Caki2 (cell line): ENCODE results near the gene EML4. TPM values are rescaled to one million over a fixed set of nuclear protein-coding genes. Genes with fewer than 3 reads are reported as not detected.
"Not testable (repeated sequence)": the region's sequence is repeated elsewhere in the genome, so short reads cannot be mapped to it uniquely, and the experiment has no call there.

ENCODE experiments used
- DNase-seq: peaks from one replicate; pipeline ENCODE4 v3.0.0-alpha.2; 2015; ENCODE audit warnings: low read depth
- in situ Hi-C: cut with HindIII; loops from 2 replicates; pipeline ENCODE4 v1.10.0; 2016; ENCODE audit warnings: low sequenced_read_pairs, low pct_unique_long_range_greater_than_20kb, mixed read lengths
- total RNA-seq: library from RNA; depleted of rRNA; stranded (reverse); fragments of >200 nt; shearing (Covaris generic); gene quantifications from 2 replicates; pipeline ENCODE4 v1.2.3, GENCODE V29; 2014; ENCODE audit warnings: low replicate concordance

The EML4 gene
- total RNA-seq, 1 experiment from 2014 or later = 55.0 TPM

DNA sequence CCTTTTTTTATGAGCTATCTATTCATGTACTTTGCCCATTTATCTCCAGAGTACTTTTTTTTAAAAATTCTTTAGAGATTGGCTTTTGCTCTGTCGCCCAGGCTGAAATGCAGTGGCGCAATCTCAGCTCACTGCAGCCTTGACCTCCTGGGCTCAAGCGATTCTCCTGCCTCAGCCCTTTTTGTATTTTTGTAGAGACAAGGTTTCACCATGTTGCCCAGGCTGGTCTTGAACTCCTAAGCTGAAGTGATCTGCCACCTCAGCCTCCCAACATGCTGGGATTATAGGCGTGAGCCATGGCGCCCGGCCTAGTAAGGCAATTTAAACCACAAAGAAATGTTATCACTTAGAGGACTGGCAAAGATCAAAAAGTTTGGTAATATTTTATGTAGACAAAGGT is 177.7 kb downstream of the EML4 start:
- DNase-seq, in situ Hi-C loops: not testable (repeated sequence)

DNA sequence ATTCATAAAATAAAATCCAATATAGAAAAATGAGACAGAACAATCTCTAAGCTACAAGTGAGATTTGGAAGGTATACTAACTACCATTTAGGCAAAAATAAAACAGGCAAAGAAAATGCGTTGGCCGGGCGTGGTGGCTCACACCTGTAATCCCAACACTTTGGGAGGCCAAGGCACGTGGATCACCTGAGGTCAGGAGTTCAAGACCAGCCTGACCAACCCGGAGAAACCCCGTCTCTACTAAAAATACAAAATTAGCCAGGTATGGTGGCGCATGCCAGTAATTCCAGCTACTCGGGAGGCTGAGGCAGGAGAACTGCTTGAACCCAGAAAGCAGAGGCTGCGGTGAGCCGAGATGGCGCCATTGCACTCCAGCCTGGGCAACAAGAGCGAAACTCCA is 178.4 kb downstream of the EML4 start:
- in situ Hi-C loops, DNase-seq: not testable (repeated sequence)

DNA sequence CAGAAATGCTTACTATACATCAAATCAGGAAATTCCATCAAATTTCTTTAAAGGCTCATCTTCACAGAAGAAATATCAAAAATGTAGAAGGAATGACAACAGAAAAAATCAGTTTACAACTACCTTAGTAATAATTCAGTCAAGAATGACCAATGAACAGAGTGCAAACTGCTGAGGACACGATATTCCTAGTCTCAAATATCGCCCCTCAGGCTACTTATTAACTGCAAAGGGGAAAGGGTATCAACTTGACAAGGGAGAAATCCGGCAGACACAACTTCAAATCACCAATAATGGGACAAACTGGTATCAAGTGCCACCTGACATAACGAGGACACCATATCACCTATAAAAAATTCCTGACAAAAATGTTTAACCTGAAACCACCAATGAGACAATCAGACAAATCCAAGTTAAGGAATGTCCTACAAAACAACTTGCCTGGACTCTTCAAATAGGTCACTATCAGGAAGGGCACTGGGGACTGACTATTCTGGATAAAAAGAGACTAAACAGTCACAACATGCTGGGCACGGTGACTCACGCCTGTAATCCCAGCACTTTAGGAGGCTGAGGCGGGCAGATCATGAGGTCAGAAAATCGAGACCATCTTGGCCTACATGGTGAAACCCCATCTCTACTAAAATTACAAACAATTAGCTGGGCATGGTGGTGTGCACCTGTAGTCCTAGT is 179.1 kb downstream of the EML4 start:
- no peak for DNase-seq
- in situ Hi-C loops = no loop called here

DNA sequence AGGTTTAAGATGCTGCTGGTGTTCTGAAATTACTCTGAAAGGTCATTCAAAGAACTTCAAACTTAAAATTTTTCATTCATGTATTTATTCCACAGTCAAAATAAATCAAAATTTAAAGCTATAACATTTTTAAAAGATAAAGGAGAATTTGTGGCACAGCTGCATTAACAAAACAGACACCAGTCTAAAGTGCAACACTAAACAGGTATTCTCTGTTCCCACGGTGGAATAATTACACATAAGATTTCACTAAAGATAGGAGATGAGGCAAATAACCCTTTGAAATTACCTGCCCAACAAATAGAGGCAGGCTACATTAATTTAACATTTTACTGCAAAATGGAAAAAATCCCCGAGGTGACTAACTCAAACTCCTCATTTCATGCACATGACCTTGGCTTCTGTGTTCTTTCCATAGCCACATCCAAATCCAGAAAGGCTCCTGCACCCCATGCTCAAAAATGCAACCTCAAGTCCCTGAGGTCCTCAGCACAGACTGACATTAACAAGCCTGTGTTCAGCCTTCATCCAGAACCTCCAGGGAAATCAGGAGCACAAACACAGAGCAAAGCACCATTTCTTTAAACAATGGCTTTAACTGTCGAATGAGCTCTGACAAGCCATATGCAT is 181.4 kb downstream of the EML4 start:
- in situ Hi-C loops = no loop called here
- no peak for DNase-seq

DNA sequence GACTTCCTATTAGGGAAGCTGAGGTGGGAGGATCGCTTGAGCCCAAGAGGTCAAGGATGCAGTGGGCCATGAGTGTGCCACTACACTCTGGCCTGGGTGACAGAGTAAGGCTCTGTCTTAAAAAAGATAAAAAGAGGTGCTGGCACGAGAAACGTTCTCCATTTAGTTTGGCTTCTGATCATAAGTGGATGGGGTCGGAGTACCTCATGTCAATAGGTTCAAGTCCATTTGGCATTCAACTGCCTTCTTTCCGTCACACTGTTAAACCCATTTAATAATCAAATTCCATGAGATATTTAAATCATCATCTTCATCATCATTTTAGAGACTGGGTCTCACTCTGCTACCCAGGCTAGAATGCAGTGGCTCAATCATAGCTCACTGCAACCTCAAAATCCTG is 182.7 kb downstream of the EML4 start:
- DNase-seq = no peak
- in situ Hi-C loops = no loop called here

DNA sequence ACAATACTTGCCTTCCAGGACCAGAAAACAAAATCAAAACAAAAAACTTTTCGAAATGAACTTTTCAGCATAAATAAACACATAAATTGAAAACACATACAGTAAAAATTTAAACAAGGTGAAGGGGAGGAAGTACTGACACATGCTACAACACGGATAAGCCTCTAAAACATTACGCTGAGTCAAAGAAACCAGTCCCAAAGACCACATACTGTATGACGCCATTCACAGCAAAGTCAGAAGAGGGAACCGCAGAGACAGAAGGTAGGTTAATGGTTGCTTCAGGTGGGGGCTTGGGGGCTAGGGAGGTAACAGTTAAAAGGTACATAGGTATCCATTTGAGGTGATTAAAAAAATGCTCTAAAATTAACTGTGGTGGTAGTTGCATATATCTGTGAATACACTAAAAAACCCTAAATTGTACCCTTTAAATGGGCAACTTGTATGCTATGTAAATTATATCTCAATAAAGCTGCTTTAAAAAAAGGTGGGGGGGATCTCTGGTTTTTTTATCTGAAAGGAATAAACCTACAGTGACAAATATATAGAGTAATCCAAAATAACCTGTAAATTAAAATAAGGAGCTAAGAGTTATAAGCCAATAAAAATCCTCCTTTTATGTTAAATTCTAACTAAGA is 184.8 kb downstream of the EML4 start:
- in situ Hi-C loops = no loop called here

DNA sequence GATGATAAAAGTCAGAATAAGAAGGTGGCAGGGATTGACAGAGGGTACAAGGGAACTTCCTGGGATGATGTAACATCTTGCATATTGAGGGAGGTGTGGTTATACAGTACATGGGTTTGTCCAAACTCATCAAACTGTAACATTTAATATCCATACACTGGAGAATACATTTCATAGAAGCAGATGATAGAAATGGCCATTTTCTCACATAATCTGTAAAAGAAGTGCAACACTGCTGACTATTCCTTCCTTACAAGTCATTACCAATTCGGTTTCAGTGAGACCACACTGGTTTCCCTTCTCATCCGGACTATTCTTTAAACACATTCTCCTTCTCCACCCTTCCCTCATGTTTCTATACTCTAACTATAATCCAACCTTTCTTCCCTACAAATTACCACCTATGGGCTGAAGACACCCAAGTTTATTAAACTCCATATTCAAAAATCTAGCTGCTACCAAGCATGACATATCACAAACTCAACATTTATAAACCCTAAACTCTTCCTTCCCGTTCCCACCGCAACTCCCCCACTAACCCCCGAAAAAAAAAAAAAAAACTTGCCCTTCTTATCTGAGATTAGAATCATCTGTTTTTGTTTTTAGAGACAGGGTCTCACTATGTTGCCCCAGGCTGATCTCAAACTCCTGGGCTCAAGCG is 190.3 kb downstream of the EML4 start:
- no peak for DNase-seq
- in situ Hi-C loops = no loop called here

More for the DNA sequence above, 184.8 kb downstream of the EML4 start:
- no peak for DNase-seq

DNA sequence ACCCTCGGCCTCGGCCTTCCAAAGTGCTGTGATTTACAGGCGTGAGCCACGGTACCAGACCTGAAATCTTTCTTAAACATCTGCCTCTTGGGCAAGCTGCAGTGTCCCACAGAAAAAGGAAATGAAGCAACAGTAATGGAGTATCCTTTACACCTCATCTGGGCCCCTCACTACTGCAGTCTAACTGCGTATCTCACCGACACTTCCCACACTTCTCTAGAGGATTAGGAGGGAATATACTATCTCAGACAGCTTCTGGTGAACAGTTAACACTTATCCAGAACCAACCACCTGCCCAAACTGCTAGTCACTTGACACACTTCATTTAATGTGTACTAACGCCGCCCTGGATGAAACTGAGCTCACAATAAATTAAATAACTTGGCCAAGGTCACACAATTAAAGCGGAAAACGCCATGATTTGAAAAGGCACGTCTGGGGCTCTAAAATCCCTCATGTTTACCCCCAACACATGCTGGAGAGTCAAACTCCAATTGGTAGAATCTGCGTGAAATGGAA is 190.9 kb downstream of the EML4 start:
- in situ Hi-C loops = no loop called here
- DNase-seq = no peak

DNA sequence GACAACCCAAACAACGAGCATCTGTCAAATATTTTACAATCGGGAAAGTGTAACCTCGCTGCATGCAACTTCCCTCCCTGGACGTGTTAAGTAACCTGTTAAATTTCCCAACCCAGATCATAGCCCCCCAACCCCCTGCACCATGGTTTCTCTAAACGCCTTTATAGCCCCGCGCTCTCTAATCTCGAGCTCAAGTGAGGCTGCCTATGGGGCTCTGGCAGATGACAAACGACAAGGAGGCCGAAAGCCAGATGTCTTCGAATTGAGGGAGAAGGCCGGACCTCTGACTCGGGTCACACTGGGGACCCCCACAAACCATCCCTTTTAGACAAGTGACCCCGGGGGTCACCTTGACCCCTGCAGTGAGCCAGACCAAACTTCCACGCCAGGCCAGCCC is 191.3 kb downstream of the EML4 start:
- in situ Hi-C loops = no loop called here
- DNase-seq = no peak

DNA sequence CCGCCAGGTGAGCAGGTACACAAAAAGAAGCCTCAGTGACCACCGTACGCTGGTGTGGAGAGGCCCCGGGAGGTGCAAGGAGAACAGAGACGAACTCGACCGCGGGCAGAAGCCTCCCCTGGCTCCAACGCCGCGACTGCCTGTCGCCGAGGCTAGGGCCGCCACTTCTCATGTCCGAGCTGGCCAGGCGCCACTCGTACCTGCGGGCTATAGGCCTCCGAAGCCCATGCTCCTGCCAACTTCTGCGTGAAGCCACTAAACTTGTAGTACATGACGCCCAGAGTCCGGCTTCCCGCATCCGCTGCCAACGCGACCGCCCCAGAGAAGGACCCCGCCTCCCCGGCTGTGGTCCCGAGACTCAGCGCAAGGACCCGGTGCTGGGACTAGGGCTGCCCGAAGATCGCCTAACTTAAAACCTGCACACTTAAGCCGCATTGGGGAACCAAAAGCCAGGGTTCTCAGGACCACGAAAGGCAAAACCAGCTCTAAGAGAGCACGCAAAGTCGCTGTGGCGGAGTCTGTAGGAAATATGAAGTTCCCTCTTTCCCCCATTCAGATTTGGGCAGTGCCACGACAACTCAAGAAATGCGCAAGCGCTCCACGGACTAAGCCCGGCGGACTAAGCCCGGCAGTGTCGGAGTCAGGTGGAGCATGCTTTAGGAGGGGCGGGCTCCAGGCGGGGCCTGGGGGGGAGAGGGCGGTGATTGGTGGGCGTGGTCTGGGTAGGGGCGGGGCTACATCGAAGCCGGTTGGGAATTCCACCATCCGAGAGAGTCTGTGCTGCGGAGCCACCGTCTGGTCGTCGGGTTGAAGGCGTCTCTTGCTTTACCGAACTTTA is 192.0 kb downstream of the EML4 start, which contains the start of gene COX7A2L:
Gene COX7A2L, minus strand, starts transcription at position 328 of the 838 bp plus-strand sequence. Its CDS starts 56 bp downstream, at position 272.
- in situ Hi-C loops = no loop called here
- peak; percentile 96 for DNase-seq

DNA sequence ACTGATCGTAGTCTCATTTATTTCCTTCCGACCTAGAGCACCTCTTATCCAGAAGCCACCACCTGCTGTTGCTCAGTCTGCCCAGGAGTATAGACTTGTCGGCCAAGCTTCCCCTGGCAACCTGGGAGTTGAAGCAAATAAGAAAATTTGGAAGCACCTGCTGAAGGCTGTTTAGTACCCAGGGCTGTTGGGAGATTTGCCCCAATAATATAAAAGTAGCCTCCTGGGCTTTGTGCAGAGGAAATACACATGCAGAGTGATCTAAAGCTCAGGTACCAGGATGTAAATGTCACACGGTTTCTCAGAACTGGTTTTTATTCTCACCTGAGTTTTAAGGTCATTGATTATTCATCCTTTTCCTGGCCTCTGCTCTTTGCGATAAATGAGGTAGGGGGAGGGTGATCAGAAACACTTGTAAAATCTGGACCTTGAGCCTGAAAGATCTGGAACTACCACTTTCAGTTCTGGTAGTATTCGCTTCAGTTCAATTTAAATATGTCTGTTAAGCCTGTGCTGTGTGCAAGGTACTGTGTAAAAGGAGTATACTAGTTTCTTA is 192.7 kb downstream of the EML4 start:
- in situ Hi-C loops = no loop called here

DNA sequence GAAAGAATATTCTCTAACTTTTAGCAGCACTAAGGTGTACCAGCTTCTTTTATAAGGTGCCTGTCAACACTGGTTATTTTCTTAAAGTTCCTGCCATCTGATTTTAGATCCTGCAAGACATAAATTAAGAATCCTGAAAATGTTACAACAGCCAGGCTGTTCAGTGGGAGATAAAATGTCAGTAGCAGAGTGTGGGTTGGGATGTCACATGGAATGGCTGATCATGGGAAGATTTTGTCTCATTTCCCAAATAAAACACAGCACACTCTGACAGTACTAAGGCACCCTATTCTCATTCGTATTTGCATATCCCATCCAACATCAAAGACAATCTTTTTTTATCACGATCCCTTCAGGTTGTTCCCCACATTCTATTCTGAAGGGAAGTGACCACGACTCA is 194.3 kb downstream of the EML4 start:
- DNase-seq = no peak
- in situ Hi-C loops = no loop called here

More for the DNA sequence above, 192.7 kb downstream of the EML4 start:
- no peak for DNase-seq

DNA sequence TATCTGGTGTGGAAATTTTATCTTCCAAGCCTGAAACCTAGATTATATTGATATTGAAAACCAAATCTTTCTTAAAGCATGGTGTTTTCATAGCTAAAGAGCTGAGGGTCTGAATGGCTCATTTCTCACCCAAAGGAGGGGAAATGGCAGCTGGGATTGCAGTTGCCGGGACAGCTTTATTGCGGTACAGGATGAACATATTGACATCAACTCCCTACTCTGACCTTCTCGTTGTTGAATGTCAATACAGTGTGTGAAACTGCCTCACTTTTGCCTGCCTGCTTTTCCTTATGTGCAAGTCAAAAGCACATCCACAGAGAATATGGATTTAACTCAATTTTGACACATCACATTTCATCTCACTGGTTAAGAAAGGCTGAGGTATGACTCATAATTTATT is 195.5 kb downstream of the EML4 start:
- in situ Hi-C loops = no loop called here
- DNase-seq = no peak

DNA sequence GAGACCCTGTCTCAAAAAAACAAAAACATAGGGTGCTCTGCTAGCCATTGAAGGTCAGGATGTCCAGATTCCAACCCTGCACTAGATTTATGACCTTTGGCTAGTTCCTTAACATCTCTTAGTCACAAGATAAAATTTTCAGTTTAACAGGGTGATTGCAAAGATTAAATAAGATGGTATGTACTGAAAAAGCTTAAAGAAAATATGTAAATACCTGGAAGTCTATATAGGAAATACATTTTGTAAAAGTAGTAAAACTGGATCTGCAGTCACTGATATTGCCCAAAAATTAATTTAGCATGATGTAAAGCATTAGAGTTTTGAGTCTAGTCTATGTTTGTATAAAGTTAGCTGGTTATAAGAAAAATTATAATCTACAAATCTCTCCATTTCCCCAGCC is 197.3 kb downstream of the EML4 start:
- in situ Hi-C loops = no loop called here

DNA sequence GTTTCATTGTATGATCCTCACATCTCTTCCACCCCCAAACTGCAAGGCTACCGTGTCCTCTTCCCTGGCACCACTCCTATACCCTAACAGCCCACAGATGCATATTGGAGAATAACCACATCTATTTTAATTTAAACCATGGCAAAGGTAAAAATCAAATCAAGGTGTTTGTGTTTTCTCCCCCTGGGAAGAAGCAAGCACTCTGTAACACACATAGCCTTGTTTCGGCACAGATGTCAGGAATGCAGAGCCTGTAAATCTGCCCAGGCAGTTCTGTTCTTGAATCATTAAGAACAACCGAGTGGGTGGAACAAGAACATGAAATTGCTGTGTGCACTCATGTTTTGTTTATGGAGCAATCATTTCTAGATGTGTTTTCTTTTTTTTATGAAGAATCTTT is 198.7 kb downstream of the EML4 start:
- no peak for DNase-seq
- in situ Hi-C loops = no loop called here

More for the DNA sequence above, 197.3 kb downstream of the EML4 start:
- no peak for DNase-seq

DNA sequence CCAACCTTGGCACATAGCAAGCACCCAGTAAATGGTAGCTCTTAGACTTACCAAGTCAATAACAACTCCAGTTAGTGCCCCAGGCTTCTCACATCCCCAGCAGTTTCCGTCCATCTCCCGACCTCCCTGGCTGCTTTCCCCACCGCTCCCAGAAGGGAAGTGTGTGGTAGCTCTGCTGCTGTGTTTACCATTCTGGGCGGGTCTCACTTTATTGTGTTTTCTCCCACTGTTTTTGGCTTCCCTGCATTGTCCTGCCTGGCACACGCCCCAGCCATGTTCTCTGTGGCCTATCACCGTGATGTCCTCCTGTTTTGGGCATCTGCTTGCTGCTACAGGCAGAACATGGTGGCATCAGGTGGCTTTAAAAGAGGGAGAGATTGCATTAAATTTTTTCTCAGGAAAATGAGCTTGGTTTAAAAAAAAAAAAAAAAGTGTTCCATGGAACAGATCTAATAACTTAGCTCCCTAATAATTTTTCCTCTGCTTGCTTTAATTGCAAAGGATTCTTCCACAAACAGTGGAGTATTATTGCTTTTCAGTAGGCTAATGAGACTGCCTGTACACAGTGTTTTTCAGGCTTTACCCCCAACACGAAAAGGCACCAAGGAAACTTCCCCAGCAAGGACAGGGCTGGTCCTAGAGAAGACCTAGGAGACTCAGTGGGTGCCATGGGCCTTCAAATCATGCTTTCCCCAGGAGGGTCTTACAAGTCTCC is 199.8 kb downstream of the EML4 start:
- DNase-seq = no peak
- in situ Hi-C loops = no loop called here
